Measurements from ENCODE around the gene ZNF519.

GRCh38 chr18:14120926-14121325 lies 11.3 kb downstream of the ZNF519 start:
- TF ChIP-seq TAF1 (IDR thresholded peaks at IDR 0.05; ENCODE audit: borderline replicate concordance, insufficient read depth, low read length): no peak
- TF ChIP-seq FOXP2 (optimal IDR thresholded peaks at IDR 0.05; ENCODE audit: borderline replicate concordance, extremely low read depth, extremely low read length, insufficient read depth): no peak
- TF ChIP-seq POLR2AphosphoS5 (IDR thresholded peaks at IDR 0.05; ENCODE audit: low read depth, low read length): no peak
- no peak for TF ChIP-seq REST (IDR thresholded peaks at IDR 0.05; ENCODE audit: insufficient read depth in 1 of 2, low read depth in 2 of 2, low read length in 2 of 2)
- no peak for TF ChIP-seq SIN3A (IDR thresholded peaks at IDR 0.05; ENCODE audit: borderline replicate concordance, insufficient read depth, low read length)
